GM04504 (cell line): ENCODE data around the gene C10orf67.
"Not testable (repeated sequence)": the region's sequence is repeated elsewhere in the genome, so short reads cannot be mapped to it uniquely, and the experiment has no call there.

Experiments
- DNase-seq: peaks from one replicate; pipeline ENCODE4 v3.0.0-alpha.2; 2012; ENCODE audit warnings: low read depth

C10orf67 gene

GRCh38 chr10:23344241-23344841, at the start of gene C10orf67:
Gene C10orf67 (minus strand): TSS chr10:23344797. CDS start chr10:23344774, 23 bp downstream.
- no peak for DNase-seq

GRCh38 chr10:23391821-23392220, 47.2 kb upstream of the C10orf67 start:
- no peak for DNase-seq

GRCh38 chr10:23390809-23391208, 46.2 kb upstream of the C10orf67 start:
- no peak for DNase-seq

GRCh38 chr10:23390408-23390807, 45.8 kb upstream of the C10orf67 start:
- not testable (repeated sequence) for DNase-seq

GRCh38 chr10:23387516-23387915, 42.9 kb upstream of the C10orf67 start:
- not testable (repeated sequence) for DNase-seq

GRCh38 chr10:23386052-23386451, 41.5 kb upstream of the C10orf67 start:
- DNase-seq, result no peak

- DNase-seq, result no peak
Measured at GRCh38 chr10:23384364-23384763, 39.8 kb upstream of the C10orf67 start.

- DNase-seq, result no peak
Measured at GRCh38 chr10:23383637-23384036, 39.0 kb upstream of the C10orf67 start.

GRCh38 chr10:23381298-23382040, 36.9 kb upstream of the C10orf67 start:
- DNase-seq, result no peak

GRCh38 chr10:23379686-23380085, 35.1 kb upstream of the C10orf67 start:
- no peak for DNase-seq

- DNase-seq, result no peak
Measured at GRCh38 chr10:23376229-23376655, 31.6 kb upstream of the C10orf67 start.

GRCh38 chr10:23375366-23375765, 30.8 kb upstream of the C10orf67 start:
- no peak for DNase-seq

GRCh38 chr10:23373156-23373555, 28.6 kb upstream of the C10orf67 start:
- no peak for DNase-seq

- DNase-seq, result no peak
Measured at GRCh38 chr10:23371073-23371472, 26.5 kb upstream of the C10orf67 start.

- DNase-seq, result no peak
Measured at GRCh38 chr10:23370106-23370505, 25.5 kb upstream of the C10orf67 start.

- DNase-seq, result no peak
Measured at GRCh38 chr10:23368816-23369640, 24.4 kb upstream of the C10orf67 start.

GRCh38 chr10:23367896-23368595, 23.4 kb upstream of the C10orf67 start:
- DNase-seq, result no peak

- not testable (repeated sequence) for DNase-seq
Measured at GRCh38 chr10:23365417-23366030, 20.9 kb upstream of the C10orf67 start.

- no peak for DNase-seq
Measured at GRCh38 chr10:23364378-23364777, 19.8 kb upstream of the C10orf67 start.

- DNase-seq, result no peak
Measured at GRCh38 chr10:23363793-23364135, 19.2 kb upstream of the C10orf67 start.

- DNase-seq, result no peak
Measured at GRCh38 chr10:23362879-23363792, 18.5 kb upstream of the C10orf67 start.
